HG02943 (cell line): ENCODE data around the gene SPOCK2.

Experiments
- ATAC-seq: cut with Tn5 transposase; IDR thresholded peaks from one replicate; pipeline ENCODE4 v1.9.1; 2021; ENCODE audit warnings: mild to moderate bottlenecking, low read depth, moderate library complexity; ENCODE audit not compliant: unreplicated experiment

SPOCK2 gene

GRCh38 chr10:72059843-72060822, 28.2 kb downstream of the SPOCK2 start:
- ATAC-seq = no peak

- ATAC-seq = no peak
Observed at GRCh38 chr10:72058989-72059842, 29.1 kb downstream of the SPOCK2 start.

GRCh38 chr10:72058347-72058898, 29.9 kb downstream of the SPOCK2 start:
- ATAC-seq = no peak

- ATAC-seq = no peak
Observed at GRCh38 chr10:72056932-72057751, 31.2 kb downstream of the SPOCK2 start.

- no peak for ATAC-seq
Observed at GRCh38 chr10:72056113-72056512, 32.2 kb downstream of the SPOCK2 start.

- ATAC-seq = no peak
Observed at GRCh38 chr10:72053690-72054089, 34.7 kb downstream of the SPOCK2 start.

GRCh38 chr10:72050873-72051272, 37.5 kb downstream of the SPOCK2 start:
- ATAC-seq = no peak

GRCh38 chr10:72049969-72050781, 38.2 kb downstream of the SPOCK2 start:
- no peak for ATAC-seq

GRCh38 chr10:72049472-72049871, 38.9 kb downstream of the SPOCK2 start:
- ATAC-seq = no peak

- ATAC-seq = no peak
Observed at GRCh38 chr10:72048450-72049124, 39.8 kb downstream of the SPOCK2 start.

- ATAC-seq = no peak
Observed at GRCh38 chr10:72045586-72045985, 42.8 kb downstream of the SPOCK2 start.

GRCh38 chr10:72044417-72045041, 43.8 kb downstream of the SPOCK2 start:
- ATAC-seq = no peak

GRCh38 chr10:72043016-72043834, 45.1 kb downstream of the SPOCK2 start:
- ATAC-seq = no peak

GRCh38 chr10:72041491-72041890, 46.9 kb downstream of the SPOCK2 start:
- ATAC-seq = no peak

GRCh38 chr10:72039377-72039776, 49.0 kb downstream of the SPOCK2 start:
- no peak for ATAC-seq

- ATAC-seq = no peak
Observed at GRCh38 chr10:72038458-72039001, 49.8 kb downstream of the SPOCK2 start.

GRCh38 chr10:72037811-72038210, 50.5 kb downstream of the SPOCK2 start:
- no peak for ATAC-seq
